ENCODE measurements around the gene SOWAHD.
"Not testable (repeated sequence)": the region's sequence is repeated elsewhere in the genome, so short reads cannot be mapped to it uniquely, and the experiment has no call there.

Gene SOWAHD, protein sequence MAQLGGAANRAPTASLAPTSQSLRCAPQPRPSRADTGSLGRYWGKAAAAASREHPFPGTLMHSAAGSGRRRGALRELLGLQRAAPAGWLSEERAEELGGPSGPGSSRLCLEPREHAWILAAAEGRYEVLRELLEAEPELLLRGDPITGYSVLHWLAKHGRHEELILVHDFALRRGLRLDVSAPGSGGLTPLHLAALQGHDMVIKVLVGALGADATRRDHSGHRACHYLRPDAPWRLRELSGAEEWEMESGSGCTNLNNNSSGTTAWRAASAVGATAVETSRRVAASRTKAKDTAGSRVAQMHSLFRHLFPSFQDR

DNA sequence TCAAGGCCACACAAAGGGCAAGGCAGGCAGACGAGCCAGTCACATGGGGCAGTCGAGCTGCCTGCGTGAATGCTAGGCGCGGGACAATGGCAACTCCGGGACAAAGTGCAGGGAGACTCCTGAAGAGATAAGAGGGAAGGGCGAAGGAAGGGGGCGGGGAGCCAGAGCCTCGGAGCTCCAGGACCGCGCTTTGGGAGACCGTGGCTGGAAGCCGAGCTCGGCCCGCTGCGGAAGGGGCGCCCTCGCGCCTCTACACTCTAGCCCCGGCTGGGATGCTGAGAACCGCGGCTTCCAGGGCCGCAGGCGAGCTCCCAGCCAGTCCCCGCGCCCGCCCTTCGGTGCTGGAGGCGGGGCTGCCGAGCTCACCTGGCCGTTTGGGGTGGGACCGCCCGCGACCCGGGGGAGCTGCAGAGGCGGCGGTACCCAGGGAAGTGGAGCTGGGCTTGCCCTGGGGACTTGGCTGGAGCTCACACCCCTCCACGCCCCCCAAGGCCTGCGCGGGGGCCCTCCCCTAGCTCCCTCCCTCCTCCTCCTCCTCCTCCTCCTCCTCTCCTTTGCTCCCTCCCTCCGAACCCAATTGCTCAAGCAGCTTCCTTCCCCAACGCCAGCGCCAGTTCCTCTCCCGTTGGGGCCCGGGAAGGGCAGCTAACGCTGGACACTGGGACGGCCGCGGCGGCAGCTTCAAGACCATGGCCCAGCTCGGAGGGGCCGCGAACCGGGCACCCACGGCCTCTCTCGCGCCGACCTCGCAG lies at the start of gene SOWAHD:
Gene SOWAHD, plus strand, starts transcription at position 610 of the 752 bp plus-strand sequence. Its CDS starts 80 bp downstream, at position 690.
- peak in 27 of 42 donors; percentile 3 to 42 (median 23) for DNase-seq
- intact Hi-C loops (cut with DNase I) = no loop called here

DNA sequence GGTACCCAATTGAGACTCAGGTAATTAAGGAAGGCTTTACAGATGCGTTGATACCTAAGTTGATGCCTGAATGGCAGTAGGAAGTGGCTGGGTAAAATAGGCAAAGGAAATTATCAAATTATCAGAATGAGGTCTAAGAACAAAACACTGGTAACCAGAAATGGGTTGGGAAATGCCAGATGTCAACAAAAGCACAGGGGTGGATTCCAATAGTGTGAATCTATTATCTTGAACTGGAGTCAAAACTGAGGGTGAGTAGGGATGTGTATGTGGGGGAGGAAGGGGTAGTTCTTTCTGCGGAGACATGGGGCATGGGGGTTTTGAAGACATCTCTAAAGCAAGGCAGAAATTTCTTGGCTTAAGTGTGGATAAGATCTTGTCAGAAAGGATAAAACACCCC lies 49.5 kb upstream of the SOWAHD start:
- DNase-seq = no peak
- intact Hi-C loops (cut with DNase I) = no loop called here

DNA sequence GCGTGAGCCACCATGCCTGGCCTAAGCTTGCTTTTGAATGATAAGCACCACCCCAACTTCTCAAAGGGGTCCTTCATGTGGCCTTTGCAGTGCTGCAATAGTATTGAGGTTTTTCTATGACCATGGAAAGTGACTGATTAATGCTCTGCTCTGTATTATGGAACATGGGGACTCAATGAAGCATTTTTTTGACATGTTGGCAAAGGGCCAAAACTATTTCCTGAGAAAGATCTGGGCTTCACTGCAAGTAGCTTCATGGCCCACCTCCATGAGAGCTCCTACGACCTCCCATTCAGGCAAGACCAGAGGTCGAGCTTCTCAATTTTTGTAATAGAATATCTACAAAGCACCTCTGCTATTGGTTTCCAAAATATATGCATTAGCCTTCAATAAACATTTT lies 48.8 kb upstream of the SOWAHD start:
- intact Hi-C loops (cut with DNase I) = no loop called here
- no peak for DNase-seq

DNA sequence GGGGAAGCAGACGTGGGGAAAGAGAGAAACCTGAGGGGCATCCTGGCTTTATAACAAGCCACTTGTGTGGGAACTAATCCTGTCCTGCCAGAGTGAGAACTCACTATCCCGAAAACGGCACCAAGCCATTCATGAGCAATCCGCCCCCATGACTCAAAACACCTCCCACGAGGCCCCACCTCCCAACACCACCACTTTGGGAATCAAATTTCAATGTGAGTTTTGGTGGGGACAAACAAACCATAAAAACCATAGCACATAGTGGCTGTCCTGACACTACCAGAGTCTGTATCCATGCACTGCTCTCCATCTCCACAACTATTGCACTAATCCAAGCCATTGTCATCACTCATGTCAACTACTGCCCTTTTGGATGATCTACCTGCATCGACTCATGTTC lies 36.9 kb upstream of the SOWAHD start:
- intact Hi-C loops (cut with DNase I) = no loop called here
- DNase-seq = no peak

DNA sequence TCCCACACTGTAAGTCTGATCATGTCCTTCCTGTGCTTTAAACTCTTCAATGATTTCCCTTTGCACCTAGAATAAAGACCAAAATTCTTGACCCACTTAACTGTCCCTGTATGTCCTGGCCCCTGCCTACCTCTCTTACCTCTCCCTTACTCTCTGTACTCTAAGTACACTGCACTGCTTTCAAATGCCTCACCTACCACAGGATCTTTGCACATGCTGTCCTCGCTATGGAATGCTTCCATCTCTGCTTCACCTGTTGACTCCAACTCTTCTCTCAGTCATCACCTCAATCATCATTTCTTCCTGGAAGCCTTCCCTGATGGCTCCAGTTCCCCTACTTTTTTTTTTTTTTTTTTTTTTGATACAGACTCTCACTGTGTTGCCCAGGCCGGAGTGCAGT lies 36.5 kb upstream of the SOWAHD start:
- no peak for DNase-seq
- intact Hi-C loops (cut with DNase I) = no loop called here

DNA sequence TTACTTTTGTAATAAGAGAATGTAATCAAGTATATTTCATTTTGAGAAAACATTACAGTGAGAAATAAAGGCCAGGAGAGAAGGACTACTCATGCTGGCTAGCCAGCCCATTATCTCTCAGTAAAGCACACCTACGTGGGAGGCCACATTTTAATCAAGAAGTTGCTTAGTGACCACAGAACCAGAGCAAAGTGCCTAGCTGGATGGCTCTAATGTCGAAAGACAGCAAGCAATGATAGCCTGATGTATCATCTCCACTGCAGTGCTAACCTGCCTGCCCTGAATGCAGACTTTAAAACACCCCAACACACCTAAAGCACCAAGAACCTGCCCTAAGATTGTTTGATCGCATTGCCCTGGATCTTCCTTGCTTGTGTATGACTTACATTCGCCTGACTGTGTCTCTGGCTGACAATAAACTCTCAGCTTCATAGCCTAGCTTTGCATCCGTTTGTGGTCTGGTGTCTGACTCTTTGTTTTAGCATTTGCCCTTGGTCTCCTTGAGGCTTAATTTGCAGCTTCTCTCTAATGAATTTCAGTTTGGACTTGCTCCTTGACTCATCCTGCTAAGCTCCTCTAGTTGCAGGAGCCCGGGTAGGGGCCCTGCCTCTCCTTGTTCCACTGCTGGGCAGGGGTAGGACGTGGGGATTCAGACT lies 31.4 kb upstream of the SOWAHD start:
- intact Hi-C loops (cut with DNase I) = no loop called here

DNA sequence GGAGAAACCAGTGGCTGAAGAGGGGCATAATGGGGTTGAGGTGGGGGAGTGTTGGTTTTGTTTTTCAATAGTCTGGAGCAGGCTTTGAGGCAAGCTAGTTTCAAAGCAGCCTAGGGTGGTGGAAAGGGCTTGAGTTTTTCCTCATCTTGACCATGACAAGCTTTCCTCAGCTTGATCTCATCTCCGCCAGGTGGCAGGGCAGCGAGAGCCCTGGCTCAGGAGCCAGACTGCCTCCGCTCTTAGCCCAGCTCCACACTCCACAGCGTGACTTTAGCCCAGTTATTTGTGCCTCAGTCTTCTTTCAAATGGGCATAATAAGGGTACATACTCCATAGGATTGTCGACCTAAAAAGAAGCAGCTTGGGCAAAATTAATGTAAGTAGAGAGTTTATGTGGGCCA lies 29.9 kb upstream of the SOWAHD start:
- DNase-seq = no peak
- intact Hi-C loops (cut with DNase I) = no loop called here

More for the DNA sequence above, 31.4 kb upstream of the SOWAHD start:
- no peak for DNase-seq

DNA sequence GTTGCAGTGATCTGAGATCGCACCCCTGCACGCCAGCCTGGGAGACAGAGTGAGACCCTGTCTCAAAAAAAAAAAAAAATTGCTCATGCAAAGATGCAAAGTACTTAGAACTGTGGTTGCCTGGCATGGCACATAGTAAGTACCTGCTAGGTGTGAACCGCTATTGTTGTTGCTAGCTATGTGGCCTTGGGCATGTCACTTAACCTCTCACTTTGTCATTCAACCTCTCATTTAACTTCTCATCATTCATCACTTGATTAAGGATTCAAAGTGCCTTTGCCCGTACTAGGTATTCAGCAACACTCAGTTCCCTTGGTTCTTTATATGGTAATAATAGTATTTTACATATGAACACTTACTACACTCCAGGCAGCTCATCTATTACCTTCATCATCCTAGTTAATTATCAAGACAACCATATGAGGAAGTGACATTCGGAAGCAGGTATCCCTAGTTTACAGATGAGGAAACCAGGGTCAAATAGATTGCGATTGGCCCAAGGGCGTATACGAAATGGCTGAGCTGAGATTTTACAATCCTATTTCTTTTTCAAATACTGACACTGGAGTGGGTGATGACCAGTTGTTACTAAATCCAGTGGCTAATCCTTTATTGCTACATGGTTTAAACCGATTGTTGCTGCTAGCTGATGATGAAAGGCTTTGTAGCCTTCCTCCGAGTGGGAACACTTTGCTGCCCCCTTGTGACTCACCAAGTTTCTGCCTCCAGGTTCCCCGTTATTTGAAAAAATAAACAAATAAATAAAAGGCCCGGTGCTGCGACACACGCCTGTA lies 28.8 kb upstream of the SOWAHD start:
- peak in 35 of 42 donors; percentile 6 to 68 (median 40) for DNase-seq
- intact Hi-C loops (cut with DNase I) = no loop called here

DNA sequence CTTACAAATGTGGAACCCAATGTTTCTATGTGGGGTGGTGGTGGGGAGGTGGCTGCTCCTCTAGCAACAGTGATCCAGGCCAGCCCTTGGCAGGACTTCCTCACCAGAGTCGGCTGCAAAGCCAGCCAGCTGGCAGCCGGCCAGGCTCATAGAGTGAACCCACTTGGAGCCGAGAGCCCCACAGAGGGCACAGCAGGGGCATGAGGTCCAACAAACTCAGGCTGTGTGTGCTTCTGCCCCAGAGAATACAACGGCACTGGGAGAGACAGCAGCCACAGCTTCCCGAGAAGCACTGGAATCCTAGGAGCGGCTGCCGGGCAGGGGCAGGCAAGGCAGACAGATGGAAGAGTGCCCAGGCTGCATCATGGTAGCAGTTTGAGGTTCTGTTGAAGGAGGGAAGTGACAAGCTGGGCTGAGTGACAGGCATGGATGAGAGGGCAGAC lies 23.5 kb upstream of the SOWAHD start:
- DNase-seq = peak; percentile 7 to 73 (median 50)
- intact Hi-C loops (cut with DNase I) = no loop called here

DNA sequence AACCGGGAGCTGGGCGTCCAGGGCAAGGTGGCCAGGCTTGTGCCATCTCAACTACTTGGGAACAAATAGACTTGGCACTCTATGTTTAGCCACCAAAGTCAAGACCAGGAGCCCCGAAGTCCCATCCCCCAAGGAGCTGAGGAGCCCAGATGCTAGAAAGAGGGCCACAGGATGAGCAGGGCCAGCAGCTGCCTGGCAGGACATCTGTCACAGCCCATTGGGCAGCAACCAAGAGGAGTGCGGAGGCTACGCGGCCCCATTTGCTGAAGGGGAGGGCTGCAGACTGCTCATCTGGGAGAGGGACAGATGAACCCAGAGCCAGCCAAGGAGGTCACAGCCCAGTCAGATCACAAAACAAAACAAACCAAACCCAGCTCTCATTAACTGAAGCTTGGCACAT lies 22.9 kb upstream of the SOWAHD start:
- intact Hi-C loops (cut with DNase I) = no loop called here

DNA sequence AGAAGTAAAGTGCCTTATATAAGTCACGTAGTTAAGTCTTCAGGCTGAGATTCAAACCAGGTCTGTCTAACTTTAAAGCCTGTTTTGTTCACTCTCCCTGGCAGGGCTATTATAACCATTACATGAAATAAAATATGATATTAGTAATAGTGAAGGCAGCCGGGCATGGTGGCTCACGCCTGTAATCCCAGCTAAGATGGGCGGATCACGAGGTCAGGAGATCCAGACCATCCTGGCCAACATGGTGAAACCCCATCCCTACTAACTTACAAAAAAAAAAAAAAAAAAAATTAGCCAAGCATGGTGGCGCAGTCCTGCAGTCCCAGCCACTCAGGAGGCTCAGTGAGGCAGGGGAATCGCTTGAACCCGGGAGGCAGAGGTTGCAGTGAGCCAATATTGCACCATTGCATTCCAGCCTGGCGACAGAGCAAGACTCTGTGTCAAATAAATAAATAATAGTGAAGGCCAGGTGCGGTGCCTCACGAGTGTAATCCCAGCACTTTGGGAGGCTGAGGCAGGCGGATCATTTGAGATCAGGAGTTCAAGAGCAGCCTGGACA lies 22.1 kb upstream of the SOWAHD start:
- DNase-seq = peak in 1 of 42 donors; percentile 7
- intact Hi-C loops (cut with DNase I) = no loop called here

More for the DNA sequence above, 22.9 kb upstream of the SOWAHD start:
- DNase-seq = peak in 2 of 42 donors; percentile 10 to 16

DNA sequence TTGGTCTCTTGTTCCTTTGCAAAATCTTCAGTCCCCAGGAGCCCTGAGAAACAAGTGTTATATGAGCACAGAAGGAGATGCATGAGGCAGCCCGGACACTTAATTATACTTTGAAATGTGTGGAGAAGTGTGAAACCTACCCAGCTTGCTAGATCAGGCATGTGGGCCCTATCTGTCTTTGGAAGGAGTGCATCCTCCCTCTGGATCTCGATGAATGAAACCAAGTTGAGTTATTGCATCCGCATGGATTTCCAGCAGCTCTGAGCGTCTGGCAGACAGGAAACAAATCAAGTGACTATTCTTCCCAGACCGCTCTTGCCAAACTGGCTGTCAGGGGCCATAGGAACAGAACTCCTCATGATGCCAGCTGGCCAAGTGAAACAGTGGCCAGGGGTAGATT lies 19.6 kb upstream of the SOWAHD start:
- peak in 1 of 42 donors; percentile 13 for DNase-seq
- intact Hi-C loops (cut with DNase I) = no loop called here

DNA sequence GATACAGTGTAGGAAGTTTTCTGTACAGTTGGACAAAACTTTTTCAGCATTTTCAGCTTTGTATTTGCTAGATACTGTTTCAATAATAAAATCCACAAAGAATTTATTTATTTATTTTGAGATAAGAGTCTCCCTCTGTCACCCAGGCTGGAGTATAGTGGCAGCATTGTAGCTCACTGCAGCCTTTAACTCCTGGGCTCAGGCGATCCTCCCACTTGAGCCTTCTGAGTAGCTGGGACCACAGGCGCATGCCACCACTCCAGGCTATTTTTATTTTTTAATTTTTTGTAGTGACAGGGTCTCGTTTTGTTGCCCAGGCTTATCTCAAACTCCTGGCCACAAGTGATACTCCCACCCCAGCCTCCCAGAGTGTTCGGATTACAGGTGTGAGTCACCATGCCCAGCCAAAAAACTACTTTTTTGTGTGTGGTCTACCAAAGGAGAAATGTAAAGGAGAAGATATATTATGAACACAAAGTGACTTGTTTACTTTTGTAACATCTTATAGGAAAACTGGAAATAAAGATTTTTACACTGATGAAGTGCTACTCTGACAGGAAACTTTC lies 13.0 kb upstream of the SOWAHD start:
- DNase-seq = no peak
- intact Hi-C loops (cut with DNase I) = no loop called here

DNA sequence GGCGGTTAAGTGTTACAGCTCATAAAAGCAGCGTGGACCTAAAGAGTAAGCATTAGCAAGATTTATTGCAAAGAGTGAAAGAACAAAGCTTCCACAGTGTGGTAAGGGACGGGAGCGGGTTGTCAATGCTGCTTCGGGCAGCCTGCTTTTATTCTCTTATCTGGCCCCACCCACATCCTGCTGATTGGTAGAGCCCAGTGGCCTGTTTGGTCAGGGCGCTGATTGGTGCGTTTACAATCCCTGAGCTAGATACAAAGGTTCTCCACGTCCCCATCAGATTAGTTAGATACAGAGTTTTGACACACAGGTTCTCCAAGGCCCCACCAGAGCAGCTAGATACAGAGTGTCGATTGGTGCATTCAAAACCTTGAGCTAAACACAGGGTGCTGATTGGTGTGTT lies 8.3 kb upstream of the SOWAHD start:
- DNase-seq; intact Hi-C loops (cut with DNase I): not testable (repeated sequence)

DNA sequence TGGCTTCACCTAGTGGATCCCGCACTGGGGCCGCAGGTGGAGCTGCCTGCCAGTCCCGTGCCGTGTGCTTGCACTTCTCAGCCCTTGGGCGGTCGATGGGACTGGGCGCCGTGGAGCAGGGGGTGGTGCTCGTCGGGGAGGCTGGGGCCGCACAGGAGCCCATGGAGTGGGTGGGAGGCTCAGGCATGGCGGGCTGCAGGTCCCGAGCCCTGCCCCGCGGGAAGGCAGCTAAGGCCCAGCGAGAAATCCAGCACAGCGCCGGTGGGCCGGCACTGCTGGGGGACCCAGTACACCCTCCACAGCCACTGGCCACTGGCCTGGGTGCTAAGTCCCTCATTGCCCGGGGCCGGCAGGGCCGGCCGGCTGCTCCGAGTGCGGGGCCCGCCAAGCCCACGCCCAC lies 7.6 kb upstream of the SOWAHD start:
- DNase-seq; intact Hi-C loops (cut with DNase I): not testable (repeated sequence)

DNA sequence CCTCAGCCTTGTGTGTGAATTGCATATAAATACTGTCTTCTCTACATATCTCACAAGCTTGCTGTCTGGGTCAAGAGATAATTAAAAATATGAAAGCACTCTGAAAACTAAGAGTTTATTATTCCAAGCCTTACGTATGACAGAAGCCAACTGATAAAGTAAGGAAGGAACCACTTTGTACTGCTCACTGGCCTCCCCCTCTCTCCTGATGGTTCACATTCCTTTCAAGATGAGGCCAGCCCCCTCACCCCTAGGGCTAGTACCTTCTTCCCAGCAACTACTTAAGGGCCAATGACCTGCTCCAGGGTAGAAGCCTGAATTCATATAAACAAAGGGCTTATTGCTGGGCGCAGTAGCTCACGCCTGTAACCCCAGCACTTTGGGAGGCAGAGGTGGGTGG lies 5.4 kb upstream of the SOWAHD start:
- peak in 1 of 42 donors; percentile 7 for DNase-seq
- intact Hi-C loops (cut with DNase I) = no loop called here

DNA sequence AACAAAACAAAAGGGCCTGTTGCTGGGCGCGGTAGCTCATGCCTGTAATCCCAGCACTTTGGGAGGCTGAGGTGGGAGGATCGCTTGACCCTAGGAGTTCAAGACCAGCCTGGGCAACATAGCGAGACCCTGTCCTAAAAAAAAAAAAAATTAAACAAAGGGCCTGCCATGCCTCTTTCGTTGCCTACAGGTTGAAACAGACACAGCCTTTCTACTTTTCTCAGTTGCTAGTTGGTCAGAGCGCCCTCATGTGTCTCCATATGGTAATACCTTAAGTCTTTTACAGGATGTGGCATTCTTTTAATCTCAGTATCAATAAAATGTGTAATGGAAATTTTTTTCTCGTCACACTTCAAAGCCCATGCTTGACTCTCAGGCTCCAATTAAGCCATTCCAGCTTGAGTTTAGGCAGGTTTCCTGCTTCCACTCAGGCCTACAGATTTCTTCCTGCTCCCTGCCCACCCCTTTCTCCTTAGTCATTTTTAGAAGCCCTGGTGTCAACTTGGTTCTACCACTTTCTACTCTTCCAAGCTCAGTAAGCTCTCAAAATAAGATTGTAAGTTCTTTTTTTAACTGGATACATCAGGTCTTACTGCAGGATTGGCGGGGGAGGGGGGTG lies 4.6 kb upstream of the SOWAHD start:
- intact Hi-C loops (cut with DNase I) = no loop called here
- DNase-seq = peak in 9 of 42 donors; percentile 11 to 54 (median 28)

DNA sequence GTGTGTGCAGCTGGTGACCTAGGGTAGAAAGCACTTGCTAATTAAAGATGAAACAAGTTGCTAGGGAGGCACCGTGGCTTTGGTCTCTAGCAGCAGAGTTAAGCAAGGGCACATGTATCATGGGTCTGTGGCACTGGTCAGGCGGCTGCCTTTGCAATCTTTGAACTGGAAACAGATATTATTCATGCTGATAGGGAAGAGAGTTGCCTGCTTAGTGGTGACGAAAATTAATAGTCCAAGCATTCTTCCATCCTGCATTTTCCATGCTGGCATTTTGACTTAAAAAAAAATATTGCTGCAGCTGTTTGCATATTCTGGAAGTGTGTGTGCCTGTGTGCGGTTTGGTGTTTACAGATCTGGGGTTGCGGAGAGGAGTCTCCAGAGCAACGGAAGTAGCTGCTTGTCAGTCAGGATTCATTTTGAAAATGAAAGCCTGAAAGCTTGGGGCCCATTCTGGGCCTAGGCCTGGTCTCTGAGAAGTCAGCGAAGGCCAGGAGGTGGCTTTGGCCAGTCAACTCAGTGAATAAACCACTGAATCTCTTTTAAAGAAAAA lies 2.3 kb upstream of the SOWAHD start:
- DNase-seq = peak in 5 of 42 donors; percentile 4 to 15 (median 8)
- intact Hi-C loops (cut with DNase I) = no loop called here
